NT2/D1 (cell line): Measurements from ENCODE around the gene CIAO2B.

ENCODE experiments used
- YY1 ChIP-seq: IDR thresholded peaks from 2 replicates; pipeline ENCODE4 v1.6.1; 2011; ENCODE audit not compliant: insufficient read length, insufficient read depth
- ZNF274 ChIP-seq: IDR thresholded peaks from 2 replicates; pipeline ENCODE4 v1.6.1; 2011; ENCODE audit warnings: mild to moderate bottlenecking, low read depth, low read length

- TF ChIP-seq YY1, result no peak
- no peak for TF ChIP-seq ZNF274
These were observed 26.1 kb upstream of the CIAO2B start for GRCh38 chr16:66960270-66960669.
